Measurements from ENCODE around the gene TOMM6. TPM values are rescaled to one million over a fixed set of nuclear protein-coding genes. Genes with fewer than 3 reads are reported as not detected.
A peak's percentile ranks its signal among the peaks of the same experiment; 100 is the strongest.

TOMM6 gene
- 251 and 265 TPM in 2 replicates for total RNA-seq (2022)
- percentile 98 among the genes with signal in this experiment for Bru-seq, nascent RNA
- percentile 100 among the genes with signal in this experiment for BruChase-seq, experiment 1, labeled RNA remaining after a 6-hour chase
- BruChase-seq, experiment 2, labeled RNA remaining after a 2-hour chase, result percentile 99 among the genes with signal in this experiment
- long read RNA-seq, transcript TOMM6-201 (3 exons, 595 nt), result major isoform, 233 of 331 reads
- long read RNA-seq, transcript TOMM6-202 (3 exons, 637 nt), result minor isoform, 95 of 331 reads
- long read RNA-seq, partial matches to known transcripts, result 0 of 331 reads
- long read RNA-seq, other reads (novel, unspliced or antisense), result 3 of 331 reads

DNA sequence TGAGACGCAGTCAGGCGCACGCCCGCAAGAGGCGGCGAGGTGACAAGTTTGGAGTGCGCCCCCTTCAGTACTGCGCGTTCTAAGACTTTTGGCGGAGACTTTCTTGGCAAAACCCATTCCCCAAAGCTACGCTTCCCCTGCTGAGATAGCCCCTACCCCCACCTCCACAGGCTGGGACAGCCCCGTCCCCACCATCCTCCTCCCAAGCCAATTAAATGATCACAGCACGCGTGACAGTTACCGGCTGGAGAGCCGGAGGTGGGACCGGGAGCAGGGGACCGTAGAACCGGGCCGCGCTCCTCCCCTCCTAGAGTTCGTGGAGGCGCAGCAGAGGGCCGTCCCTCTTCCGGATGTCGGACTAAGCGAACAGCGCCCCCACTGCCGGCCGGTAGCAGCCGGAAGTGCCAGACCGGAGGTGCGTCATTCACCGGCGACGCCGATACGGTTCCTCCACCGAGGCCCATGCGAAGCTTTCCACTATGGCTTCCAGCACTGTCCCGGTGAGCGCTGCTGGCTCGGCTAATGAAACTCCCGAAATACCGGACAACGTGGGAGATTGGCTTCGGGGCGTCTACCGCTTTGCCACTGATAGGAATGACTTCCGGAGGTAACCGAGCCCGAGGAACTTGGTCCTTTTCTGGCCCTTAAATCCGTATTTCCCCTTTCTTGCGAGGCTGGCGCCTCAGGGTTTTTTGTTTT, at the start of gene TOMM6:
TSS of gene TOMM6 (plus strand) at position 476 of the 699 bp plus-strand sequence. CDS start at position 480, 4 bp downstream.
- intact Hi-C loops (cut with micrococcal nuclease; ENCODE audit: unreplicated experiment), result loop anchor here (10.0 kb wide), 1 partner anchor 427 kb away; the partner anchor contains the start of gene MRPS10
- Mint-ChIP-seq H3K9me3 (ENCODE audit: low read depth, unreplicated experiment) (no peaks in the 10 kb centered on the region), H3K27me3 (ENCODE audit: unreplicated experiment) (no peaks in the 10 kb centered on the region), H3K4me3 (ENCODE audit: low read depth, unreplicated experiment) (peak within 1 kb of the TSS; percentile 95), H3K27ac (ENCODE audit: unreplicated experiment) (peak within 1 kb of the TSS; percentile 94), H3K4me1 (ENCODE audit: low read depth, unreplicated experiment) (peaks cover 36% of the 10 kb centered on the region), H3K36me3 (ENCODE audit: insufficient read depth, unreplicated experiment) (peaks cover 63% of the 10 kb centered on the region)
- CTCF ChIA-PET, result interaction anchor here (0.7 to 3.2 kb wide), 18 partner anchors 10 to 262 kb away, joined by 3 to 29 read pairs (median 4); partner anchors contain the start of genes BYSL, MED20 and TAF8
- peak; percentile 98 for DNase-seq
- TF ChIP-seq, protein P1, sequence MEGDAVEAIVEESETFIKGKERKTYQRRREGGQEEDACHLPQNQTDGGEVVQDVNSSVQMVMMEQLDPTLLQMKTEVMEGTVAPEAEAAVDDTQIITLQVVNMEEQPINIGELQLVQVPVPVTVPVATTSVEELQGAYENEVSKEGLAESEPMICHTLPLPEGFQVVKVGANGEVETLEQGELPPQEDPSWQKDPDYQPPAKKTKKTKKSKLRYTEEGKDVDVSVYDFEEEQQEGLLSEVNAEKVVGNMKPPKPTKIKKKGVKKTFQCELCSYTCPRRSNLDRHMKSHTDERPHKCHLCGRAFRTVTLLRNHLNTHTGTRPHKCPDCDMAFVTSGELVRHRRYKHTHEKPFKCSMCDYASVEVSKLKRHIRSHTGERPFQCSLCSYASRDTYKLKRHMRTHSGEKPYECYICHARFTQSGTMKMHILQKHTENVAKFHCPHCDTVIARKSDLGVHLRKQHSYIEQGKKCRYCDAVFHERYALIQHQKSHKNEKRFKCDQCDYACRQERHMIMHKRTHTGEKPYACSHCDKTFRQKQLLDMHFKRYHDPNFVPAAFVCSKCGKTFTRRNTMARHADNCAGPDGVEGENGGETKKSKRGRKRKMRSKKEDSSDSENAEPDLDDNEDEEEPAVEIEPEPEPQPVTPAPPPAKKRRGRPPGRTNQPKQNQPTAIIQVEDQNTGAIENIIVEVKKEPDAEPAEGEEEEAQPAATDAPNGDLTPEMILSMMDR (IDR thresholded peaks at IDR 0.05; ENCODE audit: unreplicated experiment), result peak; percentile 95
- no TSS peak for BruUV-seq (replicated peaks)

DNA sequence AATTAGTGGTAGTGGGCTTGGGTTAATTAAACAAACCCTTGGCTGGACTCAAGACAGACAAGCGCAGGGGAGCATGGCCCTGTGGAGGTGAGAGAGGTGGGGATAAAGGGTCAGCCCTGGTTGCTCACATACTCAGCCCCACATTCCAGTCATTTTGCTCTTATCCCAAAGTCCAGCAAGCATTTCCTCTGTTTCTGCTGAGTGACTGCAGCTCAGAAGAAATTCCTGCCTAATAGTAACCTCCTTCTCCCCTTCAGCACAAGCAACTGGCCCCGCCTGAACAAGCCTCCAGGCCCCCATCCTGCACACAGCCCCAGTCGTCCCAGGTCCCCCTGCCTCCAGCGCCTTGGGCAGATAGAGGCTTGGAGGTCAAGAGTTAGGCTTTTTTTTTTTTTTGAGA, 48.5 kb upstream of the TOMM6 start:
- CTCF ChIA-PET, result interaction anchor here (0.7 kb wide), 1 partner anchor 136 kb away, joined by 5 read pairs; no protein-coding TSS in a partner anchor
- H3K27me3 Mint-ChIP-seq (ENCODE audit: unreplicated experiment), result no peaks in the 10 kb centered on the region
- TF ChIP-seq, protein P1 (IDR thresholded peaks at IDR 0.05; ENCODE audit: unreplicated experiment), result no peak
- no peaks in the 10 kb centered on the region for H3K9me3 Mint-ChIP-seq (ENCODE audit: low read depth, unreplicated experiment)
- H3K27ac Mint-ChIP-seq (ENCODE audit: unreplicated experiment), result no peak overlapping the region
- no peak overlapping the region for H3K4me3 Mint-ChIP-seq (ENCODE audit: low read depth, unreplicated experiment)
- intact Hi-C loops (cut with micrococcal nuclease; ENCODE audit: unreplicated experiment), result no loop called here
- H3K36me3 Mint-ChIP-seq (ENCODE audit: insufficient read depth, unreplicated experiment), result peaks cover 24% of the 10 kb centered on the region
- BruUV-seq (replicated peaks), result no TSS peak
- no peak for DNase-seq
- H3K4me1 Mint-ChIP-seq (ENCODE audit: low read depth, unreplicated experiment), result peaks cover 24% of the 10 kb centered on the region

DNA sequence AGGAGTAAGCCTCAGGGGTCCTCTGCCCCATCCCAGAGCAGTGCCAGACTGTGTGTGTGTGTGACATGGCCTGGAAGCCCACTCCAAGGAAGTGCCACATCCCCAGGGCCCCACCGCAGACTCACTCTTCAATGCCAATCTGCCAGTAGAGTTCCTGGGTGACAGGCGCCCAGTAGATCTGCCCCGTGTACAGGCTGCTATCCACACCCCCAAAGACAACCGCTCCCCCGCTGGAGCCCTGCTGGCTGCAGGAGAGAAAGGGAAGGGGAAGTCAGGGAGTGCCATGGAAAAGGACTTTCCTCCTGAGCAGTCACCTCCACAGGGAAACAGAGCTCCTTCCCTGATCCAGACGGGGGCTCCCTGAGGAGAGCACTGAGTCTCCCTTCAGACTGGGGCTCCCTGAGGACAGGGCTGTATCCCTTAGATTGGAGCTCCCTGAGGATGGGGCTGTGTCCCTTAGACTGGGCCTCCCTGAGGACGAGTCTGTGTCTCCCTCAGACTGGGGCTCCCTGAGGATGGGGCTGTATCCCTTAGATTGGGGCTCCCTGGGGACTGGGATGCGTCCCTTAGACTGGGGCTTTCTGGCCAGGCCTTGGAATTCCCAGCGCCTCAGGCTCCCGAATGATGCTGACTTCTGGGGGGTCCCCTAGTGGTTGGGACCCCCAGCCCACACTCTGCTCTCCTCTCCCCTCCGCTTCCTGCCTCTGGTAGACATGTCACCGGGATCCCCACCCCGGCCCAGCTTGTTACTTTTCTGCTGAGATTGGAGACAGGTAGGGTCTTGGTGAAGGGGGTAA, 46.9 kb upstream of the TOMM6 start:
- intact Hi-C loops (cut with micrococcal nuclease; ENCODE audit: unreplicated experiment), result no loop called here
- no peak overlapping the region for H3K27ac Mint-ChIP-seq (ENCODE audit: unreplicated experiment)
- H3K4me3 Mint-ChIP-seq (ENCODE audit: low read depth, unreplicated experiment), result no peak overlapping the region
- H3K27me3 Mint-ChIP-seq (ENCODE audit: unreplicated experiment), result no peaks in the 10 kb centered on the region
- peaks cover 24% of the 10 kb centered on the region for H3K4me1 Mint-ChIP-seq (ENCODE audit: low read depth, unreplicated experiment)
- DNase-seq, result no peak
- CTCF ChIA-PET, result interaction anchor here (1.1 to 1.4 kb wide), 3 partner anchors 10 to 47 kb away, joined by 3 to 4 read pairs (median 3); partner anchors contain the start of gene TOMM6
- TF ChIP-seq, protein P1 (IDR thresholded peaks at IDR 0.05; ENCODE audit: unreplicated experiment), result no peak
- no peaks in the 10 kb centered on the region for H3K9me3 Mint-ChIP-seq (ENCODE audit: low read depth, unreplicated experiment)
- peaks cover 9% of the 10 kb centered on the region for H3K36me3 Mint-ChIP-seq (ENCODE audit: insufficient read depth, unreplicated experiment)
- BruUV-seq (replicated peaks), result no TSS peak

Measured in Calu3 (cell line).